OCI-M1 (cell line): ENCODE data around the gene TP53BP2.
"Not testable (repeated sequence)": the region's sequence is repeated elsewhere in the genome, so short reads cannot be mapped to it uniquely, and the experiment has no call there.

Experiments
- DNase-seq: peaks from one replicate; lab custom pipeline; 2025; lab: John Stamatoyannopoulos, UW

Gene TP53BP2

DNA sequence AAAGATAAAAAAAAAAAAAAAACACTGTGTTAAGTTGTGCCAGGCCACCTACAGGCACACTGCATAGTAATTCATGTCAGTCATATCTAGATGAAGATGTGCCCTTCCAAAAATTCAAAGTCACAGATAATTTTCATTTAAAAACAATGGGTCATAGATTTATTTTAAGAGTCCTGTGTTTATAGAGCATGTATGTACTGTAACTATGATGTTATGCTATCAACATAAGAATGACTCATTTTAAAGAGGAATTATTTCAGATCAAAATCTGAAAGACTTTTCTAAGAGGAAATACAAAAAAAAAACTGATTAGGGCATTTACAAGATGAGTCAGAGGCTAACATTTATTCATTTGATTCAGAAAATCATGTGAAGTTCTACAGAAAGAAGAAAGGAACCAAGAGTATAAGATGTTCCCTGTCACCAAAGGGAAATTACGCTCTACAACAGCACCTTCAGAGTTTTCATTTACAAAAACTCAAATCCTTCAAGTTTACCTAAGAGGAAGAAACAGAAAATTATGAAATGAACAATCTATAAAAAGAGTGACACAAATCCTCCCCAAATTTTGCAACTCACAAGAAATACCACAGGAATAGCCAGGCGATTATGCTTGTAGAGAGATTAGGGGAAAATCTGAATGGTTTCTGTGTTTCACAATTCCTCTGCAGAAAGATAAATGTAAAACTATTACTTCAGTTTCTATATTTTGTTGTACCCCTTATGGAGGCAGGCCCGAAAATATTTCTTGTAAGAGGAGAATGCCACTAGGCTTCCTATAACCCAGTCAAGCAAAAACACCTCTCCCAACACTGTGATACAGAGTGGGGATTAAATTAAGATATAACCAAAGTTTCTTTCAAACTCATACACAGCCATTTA is 13.8 kb downstream of the TP53BP2 start:
- peak; percentile 76 for DNase-seq

DNA sequence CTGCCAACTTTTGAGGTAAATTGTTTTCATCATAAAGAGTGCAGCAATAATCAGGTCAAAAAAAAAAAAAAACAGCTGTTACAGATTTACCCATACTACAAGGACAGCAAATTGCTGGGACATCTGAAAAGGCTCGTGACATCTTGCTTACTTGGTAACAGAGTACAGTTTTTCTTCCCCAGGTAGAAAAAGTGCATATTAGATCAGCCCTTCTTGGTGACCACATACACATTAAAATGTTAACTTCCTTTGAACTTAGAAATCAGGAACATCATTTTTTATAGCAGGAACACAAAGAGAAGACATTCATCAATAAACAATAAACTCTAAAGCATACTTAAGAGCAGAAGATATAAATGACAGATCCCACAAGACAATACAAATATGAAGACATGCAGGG is 16.1 kb downstream of the TP53BP2 start:
- DNase-seq = no peak

DNA sequence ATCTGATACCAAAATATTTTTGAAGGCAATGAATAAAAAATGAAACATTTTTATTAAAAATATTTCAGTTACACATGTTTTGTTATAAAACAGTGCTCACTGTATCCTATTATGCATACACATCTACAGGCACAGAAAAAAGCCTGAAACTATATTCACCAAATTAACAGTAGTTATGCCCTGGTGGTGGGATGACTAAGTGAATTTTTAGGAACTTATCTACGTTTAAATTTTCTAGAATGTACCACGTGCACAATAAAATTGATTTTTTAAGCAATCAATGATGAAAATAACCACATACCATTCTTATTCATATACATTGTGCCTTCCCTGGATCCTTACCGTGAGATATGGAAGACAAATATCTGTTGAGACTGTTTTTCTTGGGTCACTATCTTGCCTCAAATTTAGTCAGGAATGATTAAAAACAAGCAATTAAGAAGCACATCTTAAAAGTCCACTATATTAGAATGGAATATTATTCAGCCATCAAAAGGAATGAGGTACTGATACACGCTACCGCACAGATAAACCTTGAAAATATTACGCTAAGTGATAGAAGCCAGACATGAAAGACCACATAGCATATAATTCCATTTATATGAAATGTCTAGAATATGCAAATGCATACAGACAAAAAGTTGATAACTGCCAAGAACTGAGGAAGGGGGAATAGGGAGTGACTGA is 17.4 kb downstream of the TP53BP2 start:
- DNase-seq = no peak

DNA sequence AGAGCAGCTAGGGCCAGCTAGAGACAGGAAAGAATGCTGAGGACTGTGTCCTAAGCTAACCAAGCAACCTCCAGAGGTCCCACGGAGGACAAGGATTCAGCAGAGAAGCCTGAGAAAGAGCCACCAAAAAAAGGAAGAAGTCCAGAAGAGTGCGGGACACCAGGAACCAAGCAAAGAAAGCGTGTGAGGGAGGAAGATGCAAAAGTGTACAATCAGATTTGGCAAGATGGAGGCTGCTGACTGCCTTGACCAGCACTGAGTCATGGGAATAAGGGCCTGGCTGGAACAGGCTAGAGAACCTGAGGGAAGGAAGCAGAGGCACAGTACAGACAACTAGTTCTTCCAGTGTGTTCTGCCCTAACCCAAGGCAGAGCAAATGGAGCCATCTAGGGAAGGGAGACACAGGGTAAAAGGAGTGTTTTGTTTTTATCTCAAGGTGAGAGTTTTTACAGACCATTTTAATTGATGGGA is 18.5 kb downstream of the TP53BP2 start:
- peak; percentile 23 for DNase-seq

DNA sequence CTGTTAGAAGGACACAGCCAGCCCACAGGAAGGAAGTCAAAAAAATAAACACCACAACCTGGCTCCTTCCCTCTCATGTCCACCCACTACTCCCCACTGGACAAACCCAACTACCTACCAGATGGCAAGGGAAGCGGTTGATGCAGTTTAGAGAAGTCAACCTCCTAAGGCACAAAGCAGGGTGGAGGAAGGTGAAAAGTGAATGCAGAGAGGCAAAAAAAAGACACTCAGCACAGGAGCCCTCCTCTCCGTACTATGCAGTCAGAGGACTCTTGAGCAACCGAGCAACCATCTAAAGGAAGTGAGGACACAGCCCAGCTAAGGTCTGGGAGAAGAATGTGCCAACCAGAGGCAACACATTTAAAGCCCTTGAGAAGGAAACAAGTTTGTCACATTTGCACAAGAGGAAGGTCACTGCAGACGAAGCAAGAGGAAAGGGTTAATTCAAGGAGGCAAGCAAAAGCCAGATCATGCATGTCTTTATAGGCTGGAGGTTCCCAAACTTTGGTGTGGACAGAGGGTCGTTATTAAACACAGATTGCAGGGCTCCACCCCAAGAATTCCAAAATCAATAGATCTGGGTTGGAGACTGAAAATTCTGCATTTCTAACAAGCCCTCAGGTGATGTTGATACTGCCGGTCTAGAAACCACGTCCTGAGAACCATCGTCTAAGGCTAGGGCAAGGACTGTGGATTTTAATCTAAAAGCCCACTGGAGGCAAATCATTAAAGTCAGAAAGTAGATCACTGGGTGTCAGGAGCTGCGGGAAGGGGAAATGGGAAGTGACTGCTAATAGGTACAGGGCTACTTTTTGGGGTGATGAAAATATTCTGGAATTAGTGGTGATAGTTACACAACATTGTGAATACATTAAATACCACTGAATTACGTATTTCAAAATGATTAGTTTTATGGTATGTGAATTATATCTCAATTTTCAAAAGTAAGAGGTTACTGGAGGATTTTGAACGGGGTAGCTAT is 19.7 kb downstream of the TP53BP2 start:
- no peak for DNase-seq

DNA sequence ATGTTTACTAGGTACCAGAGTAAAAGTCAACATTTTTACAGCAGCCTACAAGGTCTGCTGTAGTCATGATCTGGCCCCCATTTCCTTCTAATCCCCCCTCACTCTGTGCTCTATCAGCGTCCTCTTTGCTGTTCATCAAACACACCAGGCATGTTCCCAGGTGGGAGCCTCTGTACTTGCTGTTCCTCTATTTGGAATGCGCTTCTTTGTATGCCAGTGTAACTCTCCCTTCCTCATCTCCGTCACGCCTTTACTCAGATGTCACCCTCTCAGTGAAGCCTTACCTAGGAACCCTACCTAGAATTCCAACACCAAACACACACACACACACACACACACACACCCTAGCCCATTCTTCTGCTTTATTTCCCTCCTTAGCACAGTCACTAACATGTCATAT is 21.0 kb downstream of the TP53BP2 start:
- DNase-seq = no peak

DNA sequence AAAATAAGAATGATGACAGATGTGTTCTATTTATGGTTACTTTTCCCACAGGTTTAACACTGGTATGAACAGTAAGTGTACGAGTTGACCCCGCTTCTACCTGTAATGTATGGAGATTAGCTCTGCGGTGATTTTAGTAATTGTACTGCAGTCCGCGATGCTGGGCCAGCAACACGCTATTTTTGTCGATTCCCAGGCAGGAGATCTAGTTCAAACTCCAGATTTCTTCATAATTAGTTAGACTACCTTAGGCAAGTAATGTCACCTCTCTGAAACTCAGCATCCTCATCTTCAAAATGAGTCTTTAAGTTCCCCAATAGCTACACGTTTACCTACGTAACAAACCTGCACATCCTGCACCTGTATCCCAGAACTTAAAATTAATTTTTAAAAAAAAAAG is 21.5 kb downstream of the TP53BP2 start:
- DNase-seq = no peak

DNA sequence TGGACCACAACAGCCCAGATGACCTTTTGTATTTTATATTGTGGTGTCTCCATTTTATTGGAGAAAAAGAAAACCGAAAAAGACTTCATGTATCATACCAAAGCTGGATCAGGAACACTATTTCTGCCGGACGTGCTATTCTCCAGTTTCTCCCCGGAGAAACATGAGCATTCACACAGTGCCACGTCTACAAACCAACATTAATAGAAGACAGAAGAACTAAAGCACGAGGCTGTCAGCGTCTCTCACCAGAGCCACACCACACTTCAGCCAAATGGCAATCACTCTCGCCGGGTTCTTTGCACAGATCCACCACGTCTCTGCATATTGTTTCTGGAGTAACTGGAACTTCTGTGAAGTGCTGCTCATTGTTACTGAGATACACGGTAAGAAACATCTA is 24.8 kb downstream of the TP53BP2 start:
- no peak for DNase-seq

DNA sequence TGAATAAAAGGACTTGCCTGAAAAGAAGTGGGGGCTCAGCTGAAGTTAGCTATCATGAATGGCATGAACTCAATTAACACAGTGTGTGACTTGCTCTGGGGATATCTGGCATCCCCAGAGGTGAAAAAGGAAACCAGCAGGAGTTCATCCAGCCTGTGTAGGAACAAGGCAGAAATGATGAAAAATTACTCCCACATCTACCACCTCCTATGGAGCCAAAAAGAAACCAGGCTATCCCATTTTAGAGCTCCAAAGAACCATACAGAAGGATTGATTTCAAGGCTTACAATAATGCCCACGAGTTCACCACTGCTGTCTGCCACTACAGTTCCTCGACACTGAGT is 25.3 kb downstream of the TP53BP2 start:
- peak; percentile 25 for DNase-seq

DNA sequence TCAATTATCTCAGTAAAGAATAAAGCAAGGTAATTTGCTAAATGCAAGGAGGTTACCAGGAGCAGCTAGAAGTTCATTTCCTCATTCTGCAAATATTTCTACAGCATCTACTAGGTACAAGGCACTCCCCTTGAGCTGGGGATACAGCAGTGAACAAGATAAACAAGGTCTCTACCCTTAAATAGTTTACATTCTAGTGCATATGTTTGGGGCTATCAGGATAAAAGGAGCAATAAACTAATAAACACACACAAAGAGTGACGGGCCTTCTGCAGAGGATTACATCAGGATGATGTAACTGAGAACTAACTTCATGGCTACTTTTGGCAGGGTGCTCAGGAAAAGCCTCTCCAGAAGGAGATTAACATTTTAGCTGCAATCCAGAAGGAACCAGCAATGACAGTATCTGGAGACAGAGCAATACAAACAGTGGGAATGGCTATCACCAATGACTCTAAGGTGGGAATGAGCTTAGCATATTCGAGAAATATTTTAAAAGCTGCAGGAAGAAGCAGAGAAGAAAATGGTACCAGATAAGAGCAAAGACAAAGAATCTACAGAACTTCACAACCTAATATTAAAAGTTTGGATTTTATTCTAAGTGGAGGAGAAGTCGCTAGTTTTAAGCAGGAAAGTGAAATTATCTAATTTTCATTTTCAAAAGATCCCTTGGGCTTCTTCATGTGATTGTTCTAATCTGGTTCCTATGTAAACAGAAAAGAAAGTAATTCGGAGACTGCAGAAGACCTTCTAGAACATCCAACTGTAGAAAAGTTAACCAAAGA is 25.8 kb downstream of the TP53BP2 start:
- peak; percentile 56 for DNase-seq

DNA sequence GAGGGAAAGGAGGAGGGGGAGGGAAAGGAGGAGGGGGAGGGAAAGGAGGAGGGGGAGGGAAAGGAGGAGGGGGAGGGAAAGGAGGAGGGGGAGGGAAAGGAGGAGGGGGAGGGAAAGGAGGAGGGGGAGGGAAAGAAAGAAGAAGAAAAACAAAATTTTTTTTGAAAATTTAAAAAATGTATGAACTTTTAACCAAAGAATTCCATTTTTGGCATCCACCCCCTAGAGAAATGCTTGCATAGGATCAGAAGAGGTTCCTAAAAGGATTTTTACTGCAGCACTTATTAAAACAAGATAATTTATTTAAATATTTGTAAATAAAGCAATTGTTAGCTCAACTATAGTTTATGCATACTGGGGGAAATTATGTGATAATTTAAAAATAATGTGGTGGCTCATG is 28.5 kb downstream of the TP53BP2 start:
- DNase-seq = not testable (repeated sequence)

DNA sequence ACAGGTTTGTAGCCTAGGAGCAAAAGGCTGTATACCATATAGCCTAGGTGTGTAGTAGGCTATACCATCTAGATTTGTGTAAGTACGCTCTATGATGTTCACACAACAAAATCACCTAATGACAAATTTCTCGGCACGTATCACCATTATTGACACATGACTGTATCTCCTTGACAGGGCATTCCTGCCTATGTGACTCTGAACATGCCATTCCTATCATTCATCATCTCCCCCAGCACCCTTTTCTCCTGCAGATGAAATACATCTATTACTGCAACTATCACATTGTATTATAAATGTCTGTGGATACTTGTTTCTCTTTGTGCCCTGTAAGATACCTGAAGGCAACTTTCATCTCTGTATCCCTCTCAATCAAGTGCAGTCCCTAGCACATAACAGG is 29.9 kb downstream of the TP53BP2 start:
- no peak for DNase-seq

DNA sequence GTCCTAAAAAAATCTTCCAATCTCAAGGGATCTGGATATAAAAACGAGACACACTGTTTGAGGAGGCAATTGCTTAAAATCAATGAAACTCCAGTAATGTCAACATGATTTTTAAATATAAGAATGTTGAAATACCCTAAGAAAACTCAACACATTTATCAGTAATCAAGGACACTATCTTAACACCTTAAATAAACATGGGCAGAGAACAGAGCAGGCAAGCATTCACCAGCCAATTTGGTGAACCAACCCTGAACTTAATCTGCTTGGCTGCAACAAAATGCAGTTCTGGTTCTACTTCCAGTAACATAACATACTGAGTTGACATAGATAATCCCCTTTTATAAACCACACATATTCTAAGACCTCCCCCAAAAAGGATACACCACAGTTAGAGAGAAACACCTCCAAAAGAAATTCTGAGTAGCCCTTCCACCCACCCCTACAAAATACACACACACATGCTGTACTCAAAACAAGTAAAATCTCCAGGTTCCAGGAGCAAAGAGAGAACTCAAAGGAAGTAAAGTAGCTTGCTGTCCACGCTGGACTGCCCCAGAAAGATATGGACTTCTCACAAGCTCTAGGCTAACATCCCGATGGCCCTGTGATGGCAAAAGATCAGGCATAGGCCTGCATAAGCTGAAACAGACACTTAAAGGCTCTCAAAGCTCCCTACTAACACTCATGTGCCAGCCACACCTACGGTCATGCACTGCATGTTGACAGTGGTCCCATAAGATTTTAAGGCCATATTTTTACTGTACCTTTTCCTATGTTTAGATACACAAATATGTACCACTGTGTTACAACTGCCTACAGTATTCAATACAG is 30.5 kb downstream of the TP53BP2 start:
- DNase-seq = no peak

DNA sequence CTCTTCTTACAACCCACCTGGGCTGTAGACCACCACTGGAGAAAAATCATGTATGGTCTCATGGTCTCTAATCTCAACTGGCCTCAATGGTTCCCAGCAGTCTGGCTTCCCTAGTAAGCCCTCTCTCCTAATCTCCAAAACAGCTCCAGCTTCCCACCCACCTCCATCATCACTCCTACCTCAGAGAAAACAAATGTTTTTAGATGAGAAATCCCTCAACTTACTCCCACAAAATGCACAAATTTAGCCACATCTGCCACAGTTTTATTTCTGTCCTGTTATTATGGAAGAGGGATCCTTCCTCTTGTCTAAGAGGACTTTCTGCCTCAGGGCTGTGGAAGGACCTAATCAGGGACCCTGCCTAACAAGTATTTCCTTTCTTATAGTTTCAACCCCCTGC is 32.1 kb downstream of the TP53BP2 start:
- DNase-seq = no peak

DNA sequence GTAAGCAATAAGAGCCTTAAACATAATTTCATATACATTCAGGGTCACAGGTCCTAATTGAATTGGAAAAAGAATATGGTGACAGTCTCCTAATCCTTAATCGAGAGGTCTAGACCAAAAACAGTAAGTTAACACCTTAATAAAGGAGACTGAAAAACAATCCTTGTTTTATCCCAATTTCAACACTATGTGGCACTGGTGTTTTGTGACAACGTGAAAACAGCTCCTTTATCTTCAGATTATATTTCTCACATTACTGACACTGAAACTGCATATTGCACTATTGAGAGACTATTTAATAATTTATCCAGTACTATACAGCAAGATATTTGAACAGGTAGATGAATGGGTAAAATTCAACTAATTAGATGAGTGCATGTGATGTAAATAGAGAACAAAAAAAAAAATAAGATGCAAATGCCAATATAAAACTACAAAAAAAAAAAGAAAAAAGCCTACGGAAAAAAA is 34.1 kb downstream of the TP53BP2 start:
- DNase-seq = peak; percentile 80

DNA sequence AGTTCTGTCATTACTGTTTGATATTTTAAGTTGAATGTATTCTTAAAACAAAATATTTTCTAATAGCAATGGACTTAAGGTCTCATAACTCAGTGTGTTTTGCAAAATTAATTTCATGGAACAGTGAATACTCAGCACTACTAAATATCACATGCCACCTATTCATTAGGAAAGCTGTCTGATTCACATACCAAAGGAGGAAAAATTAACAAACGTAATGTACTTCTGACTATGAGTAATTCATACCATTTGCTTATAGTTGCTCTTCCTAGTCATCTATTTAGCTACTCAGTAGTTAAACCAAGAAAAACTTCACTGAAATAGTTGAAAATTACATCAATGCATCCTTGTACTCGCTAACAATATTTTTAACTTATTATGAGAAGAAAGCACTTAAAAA is 35.2 kb downstream of the TP53BP2 start:
- no peak for DNase-seq

DNA sequence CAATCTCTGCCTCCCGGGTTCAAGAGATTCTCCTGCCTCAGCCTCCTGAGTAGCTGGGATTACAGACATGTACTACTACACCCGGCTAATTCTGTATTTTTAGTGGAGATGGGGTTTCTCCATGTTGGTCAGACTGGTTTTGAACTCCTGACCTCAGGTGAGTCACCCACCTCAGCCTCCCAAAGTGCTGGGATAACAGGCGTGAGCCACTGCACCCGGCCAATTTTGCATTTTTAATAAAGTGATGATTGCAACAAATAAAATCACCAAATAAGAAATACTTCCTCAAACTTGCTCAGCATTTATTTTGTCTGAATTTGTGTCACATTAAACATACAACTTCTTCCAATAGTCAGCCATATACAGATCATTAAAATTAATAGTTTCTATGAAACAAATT is 35.8 kb downstream of the TP53BP2 start:
- DNase-seq = not testable (repeated sequence)

DNA sequence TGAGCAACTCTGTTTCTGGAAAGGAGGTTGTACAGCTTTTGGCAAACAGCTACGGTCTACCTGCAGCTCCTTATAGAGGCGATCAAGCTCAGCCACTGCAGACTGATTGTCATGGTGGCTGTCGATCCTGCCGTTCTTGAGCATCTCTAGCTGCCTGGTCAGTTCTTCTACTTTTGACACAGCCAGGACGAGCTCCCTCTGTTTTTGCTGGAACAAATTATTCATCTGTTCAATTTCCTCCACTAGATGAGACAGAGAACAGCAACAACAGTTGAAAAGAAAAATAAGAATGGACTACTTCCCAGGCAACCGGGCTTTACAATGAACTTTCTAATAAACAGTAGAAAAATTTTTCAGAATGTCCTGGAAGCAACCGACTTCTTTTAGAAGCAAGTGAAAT is 42.5 kb downstream of the TP53BP2 start:
- DNase-seq = no peak

DNA sequence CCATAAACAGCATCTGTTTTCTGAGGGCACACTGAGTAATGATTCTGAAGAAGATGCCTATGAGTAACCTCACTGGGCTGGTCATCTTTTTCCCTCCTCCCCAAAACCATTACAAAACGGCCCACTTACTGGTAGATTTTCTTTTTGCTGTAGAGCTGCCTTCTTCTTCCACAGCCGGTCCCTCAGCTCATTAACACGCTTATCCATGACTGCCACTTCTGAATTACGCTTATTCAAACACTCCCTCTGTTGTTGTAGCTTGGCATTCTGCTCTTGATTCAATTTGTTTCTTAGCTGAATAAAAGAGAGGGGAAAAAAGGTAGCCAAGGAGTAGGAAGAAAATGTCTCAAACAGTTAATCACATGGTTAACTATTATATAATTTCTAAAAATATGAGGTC is 43.1 kb downstream of the TP53BP2 start:
- no peak for DNase-seq

DNA sequence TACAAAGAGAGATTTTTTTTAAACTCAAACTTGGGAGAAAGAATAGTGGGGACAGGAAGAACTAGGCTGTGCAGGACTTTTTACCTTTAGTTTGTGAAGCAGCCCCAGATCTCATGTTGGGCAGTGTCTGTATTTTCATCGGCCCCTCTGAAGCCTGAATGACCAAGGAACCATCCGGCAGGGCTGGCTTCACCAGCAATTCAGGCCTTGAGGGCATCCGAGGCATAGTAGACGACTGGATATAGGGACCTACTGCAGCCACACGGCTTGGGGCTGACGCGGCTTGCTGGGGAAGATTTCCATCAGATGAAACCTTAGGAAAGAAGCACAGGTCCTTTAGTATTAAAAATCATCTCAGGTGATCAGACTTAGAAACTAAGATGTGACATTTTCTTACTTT is 43.7 kb downstream of the TP53BP2 start:
- DNase-seq = no peak
